HEK293 (cell line): ENCODE results near the gene SP5.

Source experiments
- TF ChIP-seq, protein P1 (sequence below): fragments of 450-650 bp; IDR thresholded peaks from 2 replicates; pipeline ENCODE4 v1.5.1; 2018; ENCODE audit warnings: missing biosample characterization, missing genetic modification characterization
- TF ChIP-seq, protein P2 (sequence below): fragments of 450-650 bp; formaldehyde crosslinking; IDR thresholded peaks from 2 replicates; pipeline ENCODE4 v1.5.1; 2016; ENCODE audit warnings: missing biosample characterization, missing genetic modification characterization
- TF ChIP-seq, protein P3 (sequence below): fragments of 450-650 bp; formaldehyde crosslinking; IDR thresholded peaks from 2 replicates; pipeline ENCODE4 v1.5.1; 2016; ENCODE audit warnings: missing biosample characterization, missing genetic modification characterization

DNA sequence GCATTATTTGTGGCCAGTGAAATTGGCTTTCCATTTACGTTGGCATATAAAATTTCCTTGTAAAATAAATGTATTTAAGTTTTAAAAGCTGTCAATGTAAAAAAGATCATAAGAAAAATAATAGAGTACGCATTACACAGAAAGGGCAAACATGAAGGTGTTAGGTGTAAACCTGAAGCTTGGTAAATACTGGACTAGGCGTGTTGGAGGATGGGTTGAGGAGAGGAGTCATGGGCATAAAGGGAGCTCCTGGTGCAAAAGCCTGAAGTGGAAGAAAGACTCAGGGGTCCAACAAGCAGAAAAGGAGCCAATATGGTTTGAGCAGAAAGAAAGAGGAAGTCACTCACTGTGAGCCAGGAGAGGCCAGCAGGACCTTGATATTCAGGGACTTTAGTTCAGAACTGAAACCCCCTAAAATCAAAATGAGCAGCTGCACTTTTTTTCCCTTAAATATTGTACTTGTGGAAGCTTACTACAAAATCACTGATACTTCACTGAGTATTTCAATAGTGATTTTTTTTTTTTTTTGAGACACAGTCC lies 24.4 kb downstream of the SP5 start:
- TF ChIP-seq, protein P1, sequence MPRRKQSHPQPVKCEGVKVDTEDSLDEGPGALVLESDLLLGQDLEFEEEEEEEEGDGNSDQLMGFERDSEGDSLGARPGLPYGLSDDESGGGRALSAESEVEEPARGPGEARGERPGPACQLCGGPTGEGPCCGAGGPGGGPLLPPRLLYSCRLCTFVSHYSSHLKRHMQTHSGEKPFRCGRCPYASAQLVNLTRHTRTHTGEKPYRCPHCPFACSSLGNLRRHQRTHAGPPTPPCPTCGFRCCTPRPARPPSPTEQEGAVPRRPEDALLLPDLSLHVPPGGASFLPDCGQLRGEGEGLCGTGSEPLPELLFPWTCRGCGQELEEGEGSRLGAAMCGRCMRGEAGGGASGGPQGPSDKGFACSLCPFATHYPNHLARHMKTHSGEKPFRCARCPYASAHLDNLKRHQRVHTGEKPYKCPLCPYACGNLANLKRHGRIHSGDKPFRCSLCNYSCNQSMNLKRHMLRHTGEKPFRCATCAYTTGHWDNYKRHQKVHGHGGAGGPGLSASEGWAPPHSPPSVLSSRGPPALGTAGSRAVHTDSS (tag by site-specific recombination): no peak
- TF ChIP-seq, protein P2, sequence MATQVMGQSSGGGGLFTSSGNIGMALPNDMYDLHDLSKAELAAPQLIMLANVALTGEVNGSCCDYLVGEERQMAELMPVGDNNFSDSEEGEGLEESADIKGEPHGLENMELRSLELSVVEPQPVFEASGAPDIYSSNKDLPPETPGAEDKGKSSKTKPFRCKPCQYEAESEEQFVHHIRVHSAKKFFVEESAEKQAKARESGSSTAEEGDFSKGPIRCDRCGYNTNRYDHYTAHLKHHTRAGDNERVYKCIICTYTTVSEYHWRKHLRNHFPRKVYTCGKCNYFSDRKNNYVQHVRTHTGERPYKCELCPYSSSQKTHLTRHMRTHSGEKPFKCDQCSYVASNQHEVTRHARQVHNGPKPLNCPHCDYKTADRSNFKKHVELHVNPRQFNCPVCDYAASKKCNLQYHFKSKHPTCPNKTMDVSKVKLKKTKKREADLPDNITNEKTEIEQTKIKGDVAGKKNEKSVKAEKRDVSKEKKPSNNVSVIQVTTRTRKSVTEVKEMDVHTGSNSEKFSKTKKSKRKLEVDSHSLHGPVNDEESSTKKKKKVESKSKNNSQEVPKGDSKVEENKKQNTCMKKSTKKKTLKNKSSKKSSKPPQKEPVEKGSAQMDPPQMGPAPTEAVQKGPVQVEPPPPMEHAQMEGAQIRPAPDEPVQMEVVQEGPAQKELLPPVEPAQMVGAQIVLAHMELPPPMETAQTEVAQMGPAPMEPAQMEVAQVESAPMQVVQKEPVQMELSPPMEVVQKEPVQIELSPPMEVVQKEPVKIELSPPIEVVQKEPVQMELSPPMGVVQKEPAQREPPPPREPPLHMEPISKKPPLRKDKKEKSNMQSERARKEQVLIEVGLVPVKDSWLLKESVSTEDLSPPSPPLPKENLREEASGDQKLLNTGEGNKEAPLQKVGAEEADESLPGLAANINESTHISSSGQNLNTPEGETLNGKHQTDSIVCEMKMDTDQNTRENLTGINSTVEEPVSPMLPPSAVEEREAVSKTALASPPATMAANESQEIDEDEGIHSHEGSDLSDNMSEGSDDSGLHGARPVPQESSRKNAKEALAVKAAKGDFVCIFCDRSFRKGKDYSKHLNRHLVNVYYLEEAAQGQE (tag by site-specific recombination): no peak
- TF ChIP-seq, protein P3, sequence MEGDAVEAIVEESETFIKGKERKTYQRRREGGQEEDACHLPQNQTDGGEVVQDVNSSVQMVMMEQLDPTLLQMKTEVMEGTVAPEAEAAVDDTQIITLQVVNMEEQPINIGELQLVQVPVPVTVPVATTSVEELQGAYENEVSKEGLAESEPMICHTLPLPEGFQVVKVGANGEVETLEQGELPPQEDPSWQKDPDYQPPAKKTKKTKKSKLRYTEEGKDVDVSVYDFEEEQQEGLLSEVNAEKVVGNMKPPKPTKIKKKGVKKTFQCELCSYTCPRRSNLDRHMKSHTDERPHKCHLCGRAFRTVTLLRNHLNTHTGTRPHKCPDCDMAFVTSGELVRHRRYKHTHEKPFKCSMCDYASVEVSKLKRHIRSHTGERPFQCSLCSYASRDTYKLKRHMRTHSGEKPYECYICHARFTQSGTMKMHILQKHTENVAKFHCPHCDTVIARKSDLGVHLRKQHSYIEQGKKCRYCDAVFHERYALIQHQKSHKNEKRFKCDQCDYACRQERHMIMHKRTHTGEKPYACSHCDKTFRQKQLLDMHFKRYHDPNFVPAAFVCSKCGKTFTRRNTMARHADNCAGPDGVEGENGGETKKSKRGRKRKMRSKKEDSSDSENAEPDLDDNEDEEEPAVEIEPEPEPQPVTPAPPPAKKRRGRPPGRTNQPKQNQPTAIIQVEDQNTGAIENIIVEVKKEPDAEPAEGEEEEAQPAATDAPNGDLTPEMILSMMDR: no peak
